Epidermal melanocyte (primary cell): ENCODE data around the gene CDO1.

Experiments
- DNase-seq: peaks from one replicate; pipeline ENCODE4 v3.0.0; 2011; ENCODE audit warnings: low spot score; ENCODE audit not compliant: insufficient read length

The CDO1 gene

GRCh38 chr5:115795700-115796099 is 20.8 kb downstream of the CDO1 start:
- no peak for DNase-seq

GRCh38 chr5:115788440-115788839 is 28.0 kb downstream of the CDO1 start:
- DNase-seq, result no peak

DNA sequence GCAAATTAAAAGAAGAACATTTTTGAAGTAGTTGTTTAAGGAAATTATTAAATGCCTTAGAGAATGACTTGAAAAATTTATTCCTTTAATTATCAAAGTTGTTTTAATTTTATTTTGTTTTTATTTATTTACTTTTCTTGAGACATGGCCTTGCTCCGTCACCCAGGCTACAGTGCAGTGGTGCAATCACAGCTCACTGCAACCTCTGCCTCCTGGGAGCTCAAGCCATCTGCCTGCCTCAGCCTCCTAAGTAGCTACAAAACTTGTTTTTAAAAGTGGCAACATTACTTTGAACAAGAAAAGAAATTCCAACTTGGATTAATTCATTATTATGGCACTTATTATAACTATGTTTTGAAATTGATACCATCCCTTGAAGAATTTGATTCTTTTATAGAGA is 29.0 kb downstream of the CDO1 start:
- DNase-seq, result no peak

GRCh38 chr5:115785381-115786065 is 30.9 kb downstream of the CDO1 start:
- DNase-seq, result no peak

DNA sequence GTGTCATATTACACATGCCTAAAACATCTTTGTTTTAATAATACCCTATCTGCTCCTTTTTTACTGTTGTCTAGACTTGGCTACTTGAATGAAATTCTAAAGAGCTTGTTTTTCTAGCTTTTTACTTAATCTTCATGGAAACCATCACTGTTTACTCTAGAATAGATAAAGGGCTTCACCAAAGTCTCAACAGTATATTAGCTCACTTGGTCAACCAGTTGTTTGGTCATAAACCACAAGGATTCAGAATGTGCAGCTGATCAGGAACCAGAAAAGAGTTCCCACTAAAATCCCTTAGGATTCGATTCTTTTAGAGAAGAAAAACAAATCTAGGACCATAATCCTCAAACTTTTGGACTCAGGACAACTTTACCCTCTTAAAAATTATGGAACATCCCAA is 38.0 kb downstream of the CDO1 start:
- DNase-seq, result no peak

DNA sequence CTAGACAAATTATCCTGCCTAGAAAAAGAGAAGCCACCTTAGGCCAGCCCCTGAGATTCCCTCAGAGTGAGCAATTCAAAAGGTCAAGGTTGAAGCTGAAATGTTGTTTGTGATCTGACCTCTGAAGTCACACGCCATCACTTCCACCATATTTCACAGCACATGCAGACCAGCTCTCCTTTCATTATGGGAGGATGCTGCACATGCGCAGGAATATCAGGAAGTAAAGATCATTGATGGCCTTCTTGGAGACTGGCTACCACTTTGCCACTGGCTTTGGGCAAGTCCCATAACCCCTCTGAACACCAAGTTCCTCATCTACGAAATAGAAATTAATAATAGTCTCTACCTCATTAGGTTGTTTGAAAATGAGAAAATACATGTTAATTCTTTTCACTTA is 39.5 kb downstream of the CDO1 start:
- no peak for DNase-seq

- DNase-seq, result no peak
These were observed 40.5 kb downstream of the CDO1 start for GRCh38 chr5:115775999-115776398.

- DNase-seq, result no peak
These were observed 41.8 kb downstream of the CDO1 start for GRCh38 chr5:115774684-115775083.

GRCh38 chr5:115772731-115773475 is 43.6 kb downstream of the CDO1 start:
- DNase-seq, result no peak

DNA sequence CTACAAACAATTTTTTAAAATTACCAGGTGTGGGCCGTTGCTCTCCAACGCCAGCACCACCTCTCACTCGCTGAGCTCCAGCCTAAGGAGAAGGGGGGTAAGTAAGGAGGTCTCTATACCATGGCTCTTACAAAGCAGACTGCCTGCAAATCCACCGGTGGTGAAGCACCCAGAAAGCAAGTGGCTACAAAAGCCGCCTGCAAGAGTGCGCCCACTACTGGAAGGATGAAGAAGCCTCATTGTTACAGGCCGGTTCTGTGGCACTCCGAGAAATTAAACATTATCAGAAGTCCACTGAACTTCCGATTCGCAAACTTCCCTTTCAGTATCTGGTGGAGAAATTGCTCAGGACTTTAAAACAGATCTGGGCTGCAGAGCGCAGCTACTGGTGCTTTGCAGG is 46.0 kb downstream of the CDO1 start:
- DNase-seq, result no peak

DNA sequence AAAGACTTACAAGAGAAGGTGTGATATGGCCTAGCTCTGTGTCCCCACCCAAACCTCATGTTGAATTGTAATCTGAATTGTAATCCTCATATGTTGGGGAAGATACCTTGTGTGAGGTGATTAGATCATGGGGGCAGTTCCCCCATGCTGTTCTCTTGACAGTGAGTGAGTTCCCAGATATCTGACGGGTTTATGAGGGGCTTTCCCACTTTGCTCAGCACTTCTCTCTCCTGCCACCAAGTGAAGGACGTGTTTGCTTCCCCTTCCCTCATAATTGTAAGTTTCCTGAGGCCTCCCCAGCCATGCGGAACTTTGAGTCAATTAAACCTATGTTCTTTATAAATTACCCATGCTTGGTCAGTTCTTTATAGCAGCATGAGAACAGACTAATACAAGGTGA is 49.0 kb downstream of the CDO1 start:
- DNase-seq, result no peak

DNA sequence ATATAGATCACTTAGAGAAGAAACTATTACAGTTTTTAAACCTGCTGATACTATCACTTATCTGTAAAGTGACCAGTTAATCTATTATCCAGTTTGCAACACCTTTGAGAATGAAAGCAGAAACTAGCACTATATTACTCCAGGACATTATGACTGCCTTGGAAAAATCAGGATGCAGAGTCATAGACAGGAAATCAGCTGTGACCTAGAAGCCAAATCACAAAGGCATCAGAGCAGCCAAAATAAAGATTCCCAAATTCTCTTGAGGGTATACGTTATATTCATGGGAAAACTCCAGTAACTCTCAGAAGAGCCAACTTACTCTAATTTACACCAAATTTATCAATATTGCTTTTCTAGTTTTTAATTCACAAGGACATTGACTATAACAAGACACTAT is 49.9 kb downstream of the CDO1 start:
- DNase-seq, result no peak

DNA sequence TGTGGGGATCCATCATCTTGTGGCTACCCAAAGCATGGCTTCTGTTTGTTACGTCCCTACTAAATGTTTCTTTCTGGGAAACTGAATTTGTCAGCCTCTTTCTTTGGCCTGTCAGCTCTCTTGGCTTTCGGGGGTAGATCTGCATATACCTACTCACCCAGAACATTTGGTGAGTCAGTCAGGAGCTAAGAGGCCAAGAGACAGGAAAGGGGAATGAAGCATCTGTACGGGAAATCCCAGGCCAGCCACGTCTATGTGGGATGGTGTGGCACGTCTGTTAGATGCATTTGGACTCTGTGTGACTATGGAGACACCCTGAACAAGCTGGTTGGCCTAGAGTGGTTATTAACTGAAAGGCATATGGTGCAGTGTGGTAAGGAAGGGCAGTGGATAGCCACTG is 58.1 kb downstream of the CDO1 start:
- no peak for DNase-seq

- DNase-seq, result no peak
These were observed 60.8 kb downstream of the CDO1 start for GRCh38 chr5:115755675-115756074.
